ENCODE data around the gene PSMA3.
"Not testable (repeated sequence)": the region's sequence is repeated elsewhere in the genome, so short reads cannot be mapped to it uniquely, and the experiment has no call there.

PSMA3 gene

DNA sequence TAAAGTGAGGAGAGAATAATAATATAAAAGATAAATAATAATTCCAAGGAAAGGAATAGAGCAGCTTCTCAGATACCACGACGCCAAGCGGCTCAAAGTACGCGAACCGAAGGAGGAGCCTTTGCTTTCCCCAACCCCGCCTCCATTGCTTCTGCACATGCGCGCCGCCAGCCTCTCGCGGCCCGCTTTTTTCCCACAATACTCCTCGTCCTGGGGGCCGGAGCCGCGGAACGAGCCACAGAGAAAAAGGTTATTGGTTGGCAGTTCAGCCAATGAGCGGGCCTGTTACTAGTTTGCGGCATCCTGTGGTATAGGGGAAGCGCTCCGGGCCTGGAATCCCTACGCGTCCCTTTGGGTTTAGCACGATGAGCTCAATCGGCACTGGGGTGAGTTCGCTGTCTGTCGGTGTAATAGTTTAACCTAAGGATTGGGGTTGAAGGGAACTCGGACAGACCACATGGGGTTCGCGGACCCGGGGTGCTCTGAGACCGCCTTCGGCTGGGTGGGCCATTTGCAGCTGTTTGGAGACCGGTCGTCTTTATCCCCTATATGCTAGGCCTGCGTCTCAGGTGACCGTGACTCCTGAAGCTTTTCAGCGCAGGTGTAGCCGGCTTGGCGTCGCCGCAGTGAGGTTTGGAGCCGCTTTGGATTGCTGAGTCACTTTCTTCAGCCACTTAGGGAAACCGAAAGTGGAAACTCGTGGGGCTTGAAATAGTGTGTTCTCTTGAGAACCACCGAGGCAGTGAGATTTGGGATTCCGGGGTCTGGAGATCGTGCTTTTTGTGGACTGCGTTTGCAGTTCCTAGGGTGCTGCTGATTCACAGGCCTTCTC, at the start of gene PSMA3:
Gene PSMA3, plus strand, starts transcription at position 288 of the 832 bp plus-strand sequence. Its CDS starts 78 bp downstream, at position 366.
- DNase-seq (ENCODE audit: low spot score): peak; percentile 98

DNA sequence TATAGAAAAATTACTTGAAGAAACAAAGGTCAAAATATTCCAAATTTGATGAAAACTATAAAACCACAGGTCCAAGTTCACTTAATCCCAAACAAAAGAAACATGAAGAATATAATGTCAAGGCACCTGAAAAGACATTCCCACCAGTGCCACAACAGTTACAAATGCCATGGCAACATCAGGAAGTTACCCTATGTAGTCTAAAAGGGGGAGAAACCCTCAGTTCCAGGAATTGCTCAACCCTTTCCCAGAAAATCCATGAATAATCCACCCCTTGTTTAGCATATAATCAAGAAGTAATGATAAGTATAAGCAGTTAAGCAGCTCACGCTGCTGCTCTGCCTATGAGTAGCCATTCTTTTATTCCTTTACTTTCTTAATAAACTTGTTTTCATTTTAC, 48.4 kb upstream of the PSMA3 start:
- DNase-seq (ENCODE audit: low spot score): no peak

DNA sequence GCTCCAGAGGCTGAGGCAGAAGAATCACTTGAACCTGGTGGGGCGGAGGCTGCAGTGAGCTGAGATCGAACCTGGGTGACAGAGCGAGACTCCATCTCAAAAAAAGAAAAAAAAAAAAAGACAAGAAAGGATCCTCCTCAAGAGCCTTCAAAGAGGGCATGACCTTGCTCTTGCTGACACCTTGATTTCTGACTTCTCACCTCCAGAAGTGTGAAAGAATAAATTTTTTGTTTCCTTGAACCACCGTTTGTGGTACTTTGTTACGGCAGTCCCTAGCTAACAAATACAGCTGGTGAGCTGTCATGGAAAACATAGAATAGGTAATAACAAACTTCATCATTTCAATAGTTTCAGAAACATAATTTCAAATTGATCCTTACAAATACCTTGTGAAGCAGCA, 46.6 kb upstream of the PSMA3 start:
- DNase-seq (ENCODE audit: low spot score): peak; percentile 41

DNA sequence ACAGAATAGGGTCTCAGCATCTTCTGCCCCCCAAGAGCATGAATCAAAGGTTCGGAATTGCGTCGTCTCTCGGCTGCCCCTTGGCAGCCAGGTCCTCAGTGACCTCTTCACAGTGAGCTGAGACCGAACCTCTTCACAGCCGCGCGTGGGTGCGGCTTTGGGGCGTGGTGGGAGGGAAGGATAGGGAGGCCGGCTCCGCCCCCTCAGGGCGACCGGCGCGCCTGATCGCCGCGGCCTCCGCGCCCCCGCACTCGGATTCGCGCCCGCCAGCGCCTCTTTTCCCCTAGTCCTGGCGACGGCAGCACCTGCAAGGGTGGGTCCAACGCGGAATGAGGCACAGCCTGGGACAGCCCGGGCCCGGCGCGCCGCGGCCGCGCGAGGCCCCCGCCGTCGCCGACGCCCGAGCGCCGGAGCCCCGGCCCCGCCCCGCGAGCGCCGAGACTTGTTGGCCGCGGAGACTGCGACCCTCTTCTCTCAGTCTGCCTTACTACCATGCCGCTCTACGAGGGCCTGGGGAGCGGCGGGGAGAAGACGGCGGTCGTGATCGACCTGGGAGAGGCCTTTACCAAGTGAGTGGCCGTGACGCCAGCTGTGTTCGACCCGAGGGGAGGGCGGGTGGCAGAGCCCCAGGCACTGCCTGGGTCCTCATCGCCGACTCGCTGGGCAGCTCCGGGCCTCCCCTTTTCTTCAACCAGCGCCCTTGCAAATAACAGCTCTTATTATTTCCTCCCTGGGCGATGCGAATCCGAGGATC, 44.7 kb upstream of the PSMA3 start, which contains the start of gene ACTR10:
Gene ACTR10, plus strand, starts transcription at position 424 of the 754 bp plus-strand sequence. Its CDS starts 69 bp downstream, at position 493.
- peak; percentile 86 for DNase-seq (ENCODE audit: low spot score)

DNA sequence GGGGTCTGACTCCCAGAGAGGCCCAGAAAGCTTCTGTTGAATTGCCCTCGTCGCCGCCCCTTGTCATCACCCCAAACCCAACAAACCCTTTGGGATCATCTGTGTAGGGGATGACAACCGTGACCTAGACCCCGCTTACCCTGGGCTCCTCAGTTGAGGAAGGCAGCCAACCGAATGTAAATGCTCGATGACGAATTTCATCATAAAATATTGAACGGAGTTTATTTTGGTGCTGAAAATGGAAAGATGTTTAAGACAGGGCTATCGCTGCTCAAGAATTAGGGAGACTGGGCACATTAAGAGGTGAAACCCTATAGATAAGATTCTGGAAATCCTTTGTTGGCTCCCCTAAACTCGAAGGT, 44.2 kb upstream of the PSMA3 start:
- no peak for DNase-seq (ENCODE audit: low spot score)

DNA sequence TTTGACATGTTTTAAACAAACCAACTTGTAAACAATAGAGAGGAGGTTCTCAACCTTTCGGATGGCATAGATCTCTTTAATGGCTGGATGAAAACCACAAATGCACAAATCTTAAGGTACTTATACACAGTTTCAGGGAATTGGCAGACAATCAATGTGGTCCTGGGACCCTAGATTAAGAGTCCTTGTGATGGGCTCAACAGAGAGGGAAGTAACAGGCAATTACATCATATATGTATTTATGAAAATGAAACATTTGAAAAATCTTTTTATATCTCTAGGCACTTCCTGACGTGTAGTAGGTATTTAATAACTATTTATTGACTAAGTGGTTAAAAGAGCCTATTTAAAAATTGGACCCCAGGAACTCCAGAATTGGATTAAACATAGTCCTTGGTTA, 43.8 kb upstream of the PSMA3 start:
- DNase-seq (ENCODE audit: low spot score): no peak

DNA sequence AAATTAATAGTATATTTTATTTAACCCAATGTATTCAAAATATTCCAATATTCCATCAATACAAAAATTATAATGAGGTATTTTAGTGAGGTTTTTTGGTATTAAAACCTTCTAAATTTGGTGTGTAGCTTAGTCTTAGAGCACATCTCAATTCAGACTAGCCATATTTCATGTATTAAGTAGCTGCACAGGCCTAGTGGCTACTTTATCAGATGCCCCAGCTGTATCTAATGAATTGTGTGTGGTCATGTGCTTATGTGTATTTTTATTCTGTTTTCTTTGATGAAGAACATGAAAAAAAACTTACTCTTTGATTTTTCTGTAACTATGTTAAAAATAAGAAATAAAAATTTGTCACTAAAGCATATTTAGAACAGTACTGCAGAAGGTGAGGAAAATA, 31.5 kb upstream of the PSMA3 start:
- DNase-seq (ENCODE audit: low spot score): no peak

DNA sequence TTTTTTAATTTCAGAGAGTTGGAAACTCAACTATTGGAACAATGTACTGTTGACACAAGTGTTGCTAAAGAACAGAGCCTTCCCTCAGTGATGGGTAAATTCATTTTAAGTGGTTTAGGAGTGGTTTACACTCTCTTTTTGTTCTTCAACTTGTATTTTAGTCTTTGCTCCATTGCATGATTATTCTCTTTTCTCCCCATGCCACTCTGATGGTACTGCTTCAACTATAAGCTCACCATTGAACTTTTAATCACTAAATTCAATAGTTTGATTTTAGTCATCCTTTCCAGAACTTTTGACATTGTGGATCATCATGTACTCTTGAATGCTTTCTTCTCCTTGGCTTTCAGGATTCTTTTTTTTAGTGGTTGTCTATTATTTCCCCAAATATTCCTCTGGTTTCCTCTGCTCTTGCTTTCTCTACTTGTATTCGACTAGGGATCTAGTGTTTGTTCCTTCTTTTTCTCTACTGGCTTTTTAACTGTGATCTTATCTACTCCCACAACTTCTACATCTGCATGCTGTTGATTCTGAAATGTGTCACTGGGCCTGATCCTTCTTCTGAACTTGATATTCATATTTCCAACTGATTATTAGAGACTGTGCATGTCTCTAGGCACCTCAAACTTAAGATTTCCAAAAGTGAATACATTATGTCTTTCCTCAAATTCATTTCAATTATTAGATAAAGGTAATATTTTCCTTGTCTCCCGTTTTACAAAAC, 29.3 kb upstream of the PSMA3 start:
- no peak for DNase-seq (ENCODE audit: low spot score)

DNA sequence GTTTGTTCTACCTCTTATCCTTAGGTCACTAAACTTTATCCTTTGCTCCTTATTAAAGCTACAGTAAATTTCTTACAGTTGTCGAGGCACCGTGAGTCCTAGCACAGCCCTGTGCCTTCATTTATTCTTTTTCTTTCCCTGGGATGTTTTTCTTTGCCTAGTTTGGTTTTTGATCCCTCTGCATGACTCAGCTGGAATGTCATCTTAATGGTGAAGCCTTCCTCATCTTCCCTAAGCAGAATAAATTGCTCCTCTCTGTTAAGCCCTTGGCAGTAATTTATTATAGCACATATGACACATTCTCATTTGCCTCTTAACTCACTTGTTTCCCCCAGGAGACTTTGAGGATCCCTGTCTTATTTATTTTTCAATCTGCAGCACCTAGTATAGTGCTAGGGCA, 28.1 kb upstream of the PSMA3 start:
- no peak for DNase-seq (ENCODE audit: low spot score)

DNA sequence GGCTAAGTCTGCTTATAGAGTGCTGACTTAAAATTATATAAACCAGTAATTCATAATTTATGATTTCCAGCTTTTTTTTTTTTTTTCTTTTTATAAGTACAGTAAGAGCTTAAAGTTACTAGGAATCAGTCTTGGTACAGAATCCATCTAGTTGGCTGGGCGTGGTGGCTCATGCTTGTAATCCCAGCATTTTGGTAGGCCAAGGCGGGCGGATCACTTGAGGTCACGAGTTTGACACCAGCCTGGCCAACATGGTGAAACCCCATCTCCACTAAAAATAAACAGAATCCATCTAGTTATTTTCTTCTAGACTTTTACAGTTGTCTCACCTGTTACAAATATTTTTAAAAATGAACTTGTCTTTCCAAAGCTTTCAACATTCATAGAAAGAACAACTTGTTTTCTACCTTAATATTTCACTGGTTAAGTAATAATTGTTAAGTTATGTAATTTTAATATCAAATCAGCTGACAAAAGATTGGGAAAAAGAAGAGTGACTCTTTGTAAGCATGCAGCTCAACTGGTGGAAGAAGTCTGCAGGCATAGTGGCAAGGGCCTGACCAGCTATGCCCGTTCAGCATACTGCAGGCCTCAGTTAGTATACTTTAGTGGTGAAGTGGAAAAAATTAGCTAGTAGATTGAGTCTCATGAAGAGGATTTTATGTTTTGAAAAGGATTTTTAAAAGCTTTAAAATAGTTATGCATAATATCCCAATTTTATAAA, 17.4 kb upstream of the PSMA3 start:
- DNase-seq (ENCODE audit: low spot score): no peak

DNA sequence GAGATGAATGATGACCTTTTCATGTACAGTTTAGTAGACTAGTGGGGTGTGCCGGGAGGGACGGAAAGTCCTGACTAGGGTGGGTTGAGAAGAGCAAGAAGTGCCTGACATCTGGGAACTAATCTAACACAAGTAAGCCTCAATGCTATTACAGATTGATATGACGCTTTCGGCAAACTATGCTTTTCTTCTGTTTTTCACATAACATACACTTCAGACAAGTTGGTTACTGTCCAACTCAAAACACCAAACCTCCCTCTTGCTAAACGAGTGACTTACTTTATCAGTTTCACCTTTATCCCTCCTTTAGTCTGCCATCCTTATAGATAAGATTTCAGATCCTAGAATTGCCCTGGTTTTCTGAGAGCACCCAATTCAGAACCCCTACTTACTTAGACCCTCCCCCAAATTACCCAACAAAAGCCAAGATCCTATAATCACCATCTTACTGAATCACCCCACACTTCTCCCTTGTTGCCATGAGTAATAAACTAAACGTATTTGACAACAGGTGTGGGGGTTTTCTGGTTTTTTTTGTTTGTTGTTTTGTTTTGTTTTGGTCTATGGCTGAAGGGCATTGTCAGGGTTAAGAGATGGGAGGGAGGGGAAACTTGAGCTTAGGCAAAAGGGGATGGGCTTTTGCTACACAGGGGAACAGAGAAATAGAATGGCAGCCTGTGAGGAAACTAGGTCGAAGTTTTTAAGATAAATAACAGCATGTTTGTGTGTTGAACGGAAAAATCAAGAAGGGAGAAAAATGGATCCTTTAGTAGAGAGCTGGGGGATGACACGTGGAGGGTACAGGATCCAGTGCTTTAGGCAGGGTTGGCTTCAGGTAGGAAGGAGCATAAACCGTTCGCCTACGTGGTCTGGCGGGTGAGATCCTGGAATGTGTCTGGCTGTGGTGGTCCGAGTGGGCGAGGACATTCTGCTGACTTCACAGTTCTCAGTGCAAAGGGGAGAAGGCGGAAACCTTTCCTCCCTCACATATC, 6.1 kb upstream of the PSMA3 start:
- peak; percentile 45 for DNase-seq (ENCODE audit: low spot score)

DNA sequence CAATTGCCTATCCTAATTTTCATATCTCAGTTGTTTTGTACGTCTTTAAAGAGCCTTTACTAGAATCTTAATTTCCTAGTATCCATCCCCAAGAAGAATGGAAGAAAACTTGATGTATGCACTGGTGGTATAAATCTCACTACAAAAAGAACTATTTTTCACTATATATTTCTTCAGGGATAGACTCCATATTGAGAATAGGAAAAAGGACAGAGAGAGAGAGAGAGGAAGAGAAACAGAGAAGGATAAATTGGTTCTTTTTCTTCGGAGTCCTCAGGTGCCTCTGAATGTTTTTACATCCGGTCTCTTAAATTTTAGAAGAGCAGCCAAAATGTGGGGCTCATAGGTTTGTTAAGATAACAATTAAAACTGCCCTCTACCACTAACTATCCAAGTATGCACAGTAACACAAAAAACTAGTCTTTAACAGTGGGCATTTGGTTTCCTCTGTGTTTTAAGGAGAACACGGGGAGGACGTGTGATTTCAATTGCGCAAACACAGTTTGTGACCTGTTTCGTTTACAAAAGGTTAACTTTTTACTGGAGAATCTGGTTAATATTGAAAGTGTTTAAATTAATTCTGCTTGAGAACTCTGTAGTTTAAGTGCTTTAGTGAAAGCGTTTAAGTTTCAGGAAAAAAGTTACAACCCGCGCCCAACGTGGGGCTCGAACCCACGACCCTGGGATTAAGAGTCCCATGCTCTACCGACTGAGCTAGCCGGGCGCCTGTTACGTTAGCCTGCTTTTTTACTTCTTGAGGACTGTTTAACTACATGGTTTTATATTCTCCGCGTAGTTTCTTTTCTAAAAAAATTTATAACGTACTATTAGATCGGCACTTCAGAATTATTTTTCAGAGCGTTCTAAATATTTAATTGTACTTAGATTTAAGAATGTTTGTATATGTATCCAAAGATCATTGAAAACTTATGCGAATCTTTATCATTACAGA, 5.1 kb upstream of the PSMA3 start:
- DNase-seq (ENCODE audit: low spot score): peak; percentile 87

DNA sequence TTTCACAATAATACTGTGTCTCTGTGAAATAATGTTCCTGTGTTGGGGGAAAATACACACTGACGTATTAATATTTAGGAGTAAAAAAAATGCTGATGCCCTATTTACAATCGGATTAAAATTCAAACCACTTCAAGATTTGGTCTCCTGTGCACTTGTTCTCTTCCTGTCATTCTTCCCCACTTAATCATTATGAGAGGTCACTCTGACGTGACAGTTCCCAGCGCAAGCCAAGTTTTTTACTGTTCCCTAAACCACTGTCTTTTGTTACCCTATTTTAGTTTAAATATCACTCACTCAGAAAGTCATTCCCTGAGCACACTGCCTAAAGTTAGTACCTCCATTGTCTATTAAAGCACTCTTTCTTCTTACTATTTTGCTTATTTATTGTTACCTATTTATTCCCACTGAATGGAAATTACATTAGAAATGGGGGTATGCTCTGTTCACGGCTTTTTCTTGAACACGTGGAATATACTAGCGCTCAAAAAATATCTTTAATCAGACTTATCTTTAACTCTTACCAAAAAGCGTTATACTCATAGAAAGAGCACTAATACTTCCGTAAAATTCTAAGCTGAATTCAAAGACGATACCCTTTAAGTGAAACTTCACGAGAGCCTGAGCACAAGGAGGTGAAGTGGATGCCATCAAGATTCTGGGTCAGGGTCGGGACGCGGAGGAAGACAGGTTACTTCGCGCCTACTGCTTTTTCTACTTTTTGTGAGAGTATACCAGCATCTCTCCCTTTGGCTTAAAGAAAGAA, 670 bp upstream of the PSMA3 start:
- DNase-seq (ENCODE audit: low spot score): no peak

DNA sequence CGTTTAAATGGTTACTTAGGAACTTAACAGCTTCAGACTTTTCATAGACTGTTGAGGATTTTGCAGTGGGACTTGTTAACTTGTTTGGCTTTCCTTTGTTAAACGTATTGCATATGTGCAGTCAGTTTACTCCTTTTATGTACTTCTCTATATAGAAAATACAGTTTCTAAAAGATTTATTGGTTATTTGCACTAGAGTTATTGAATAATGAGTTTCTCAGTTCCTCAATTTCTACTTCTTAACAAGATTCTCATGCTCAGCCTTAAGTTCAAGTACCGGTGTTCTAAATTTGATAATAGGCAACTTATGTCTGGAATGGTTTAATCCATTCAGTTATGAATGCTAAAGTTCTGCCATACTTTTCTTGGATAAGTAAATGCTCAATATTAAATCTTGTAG, 919 bp downstream of the PSMA3 start:
- DNase-seq (ENCODE audit: low spot score): no peak

DNA sequence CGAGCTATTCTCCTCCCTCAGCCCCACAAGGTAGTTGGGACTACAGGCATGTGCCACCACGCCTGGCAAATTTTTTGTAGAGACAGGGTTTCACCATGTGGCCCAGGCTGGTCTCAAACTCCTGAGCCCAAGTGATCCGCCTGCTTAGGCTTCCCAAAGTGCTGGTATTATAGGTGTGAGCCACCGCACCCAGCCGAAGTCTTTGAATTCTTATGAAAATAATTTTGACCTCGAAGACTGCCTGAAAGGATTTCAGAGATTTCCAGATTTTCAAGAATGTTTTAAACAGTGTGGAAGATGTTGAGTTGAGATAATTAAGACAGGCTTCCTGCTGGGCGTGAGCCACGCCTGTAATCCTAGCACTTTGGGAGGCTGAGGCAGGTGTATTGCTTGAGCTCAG, 5.0 kb downstream of the PSMA3 start:
- no peak for DNase-seq (ENCODE audit: low spot score)

DNA sequence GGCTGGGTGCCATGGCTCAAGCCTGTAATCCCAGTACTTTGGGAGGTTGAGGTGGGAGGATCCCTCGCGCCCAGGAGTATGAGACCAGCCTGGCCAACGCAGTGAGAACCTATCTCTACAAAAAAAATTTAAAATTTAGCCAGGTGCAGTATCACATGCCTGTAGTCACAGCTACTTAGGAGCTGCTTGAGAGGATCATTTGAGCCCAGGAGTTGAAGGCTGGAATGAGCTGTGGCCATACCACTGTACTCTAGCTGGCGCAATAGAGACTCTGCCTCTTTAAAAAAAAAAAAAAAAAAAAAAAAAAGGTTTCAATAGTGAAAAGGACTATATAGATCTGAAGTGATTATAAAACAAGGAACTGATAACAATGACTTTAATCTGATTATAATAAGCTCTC, 13.5 kb downstream of the PSMA3 start:
- DNase-seq (ENCODE audit: low spot score): no peak

DNA sequence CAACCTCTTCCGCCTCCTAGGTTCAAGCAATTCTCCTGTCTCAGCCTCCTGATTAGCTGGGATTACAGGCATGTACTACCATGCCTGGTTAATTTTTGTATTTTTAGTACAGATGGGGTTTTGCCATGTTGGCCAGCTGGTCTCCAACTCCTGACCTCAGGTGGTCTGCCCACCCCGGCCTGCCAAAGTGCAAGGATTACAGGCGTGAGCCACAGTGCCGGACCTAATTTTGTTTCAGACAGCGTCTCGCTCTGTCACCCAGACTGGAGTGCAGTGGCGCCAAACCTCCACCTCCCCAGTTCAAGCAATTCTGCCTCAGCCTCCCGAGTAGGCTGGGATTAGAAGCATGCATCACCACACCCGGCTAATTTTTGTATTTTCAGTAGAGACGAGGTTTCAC, 17.4 kb downstream of the PSMA3 start:
- not testable (repeated sequence) for DNase-seq (ENCODE audit: low spot score)

DNA sequence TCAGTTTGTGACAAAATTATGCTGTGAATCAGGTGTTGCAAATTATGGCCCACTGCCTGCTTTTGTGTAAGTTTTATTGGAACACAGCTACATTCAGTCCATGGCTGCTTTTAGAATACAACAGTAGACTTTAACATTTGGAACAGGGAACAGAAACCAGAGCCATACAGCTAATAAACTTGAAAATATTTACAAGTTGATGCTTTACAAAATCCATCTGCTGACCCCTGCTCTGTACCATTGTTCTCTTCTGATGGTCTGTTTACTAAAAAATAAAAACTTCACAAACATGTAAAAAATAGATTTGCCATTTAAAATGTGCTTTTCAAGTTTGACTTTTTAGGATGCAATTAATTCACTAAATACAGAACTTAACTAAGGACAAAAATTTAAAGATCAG, 20.8 kb downstream of the PSMA3 start:
- no peak for DNase-seq (ENCODE audit: low spot score)

DNA sequence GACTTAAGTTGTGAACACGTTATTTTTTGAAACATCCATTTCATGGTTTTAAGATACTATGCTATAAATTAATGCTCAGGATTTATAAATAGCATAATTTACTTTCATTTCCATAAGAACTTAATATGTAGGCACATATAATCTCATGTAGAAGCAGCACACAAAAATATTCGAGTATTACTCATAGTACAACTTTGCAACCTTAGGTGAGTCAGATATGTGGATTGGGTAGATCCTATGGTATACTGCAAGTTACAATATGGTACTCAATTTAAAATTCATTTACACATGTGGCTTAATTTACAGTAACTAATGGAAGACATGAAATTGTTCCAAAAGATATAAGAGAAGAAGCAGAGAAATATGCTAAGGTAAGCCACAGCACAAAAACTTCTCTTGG, 26.0 kb downstream of the PSMA3 start:
- DNase-seq (ENCODE audit: low spot score): no peak
